NCI-H2196 (cell line): Measurements from ENCODE around the gene NUTF2.
"Not testable (repeated sequence)": the region's sequence is repeated elsewhere in the genome, so short reads cannot be mapped to it uniquely, and the experiment has no call there.

Experiments used
- DNase-seq: peaks from one replicate; lab custom pipeline; 2025; ENCODE audit not compliant: unreplicated experiment; lab: John Stamatoyannopoulos, UW

NUTF2 gene

GRCh38 chr16:67883146-67883871 is 36.6 kb downstream of the NUTF2 start:
- no peak for DNase-seq

- DNase-seq: peak; percentile 23
Observed at GRCh38 chr16:67883872-67884261, 37.1 kb downstream of the NUTF2 start.

- DNase-seq: peak; percentile 85
Observed at GRCh38 chr16:67884684-67885083, 38.0 kb downstream of the NUTF2 start, which contains the start of gene NRN1L. NRN1L (plus strand) TSS chr16:67884885; CDS start chr16:67884904, 19 bp downstream.

- DNase-seq: no peak
Observed at GRCh38 chr16:67885545-67885944, 38.8 kb downstream of the NUTF2 start.

- no peak for DNase-seq
Observed at GRCh38 chr16:67885976-67886375, 39.2 kb downstream of the NUTF2 start.

- no peak for DNase-seq
Observed at GRCh38 chr16:67886387-67886786, 39.7 kb downstream of the NUTF2 start.

GRCh38 chr16:67888331-67888730 is 41.6 kb downstream of the NUTF2 start:
- no peak for DNase-seq

GRCh38 chr16:67892375-67892774 is 45.6 kb downstream of the NUTF2 start:
- no peak for DNase-seq

GRCh38 chr16:67892899-67893742 is 46.4 kb downstream of the NUTF2 start, which contains the start of gene PSKH1:
PSKH1 (plus strand) TSS chr16:67893254; CDS start chr16:67908750, 15,496 bp downstream.
- peak; percentile 79 for DNase-seq

GRCh38 chr16:67893743-67894399 is 47.1 kb downstream of the NUTF2 start:
- no peak for DNase-seq

- no peak for DNase-seq
Observed at GRCh38 chr16:67897231-67897630, 50.5 kb downstream of the NUTF2 start.

- DNase-seq: no peak
Observed at GRCh38 chr16:67901734-67902133, 55.0 kb downstream of the NUTF2 start.

- DNase-seq: no peak
Observed at GRCh38 chr16:67902831-67903230, 56.1 kb downstream of the NUTF2 start.

- DNase-seq: no peak
Observed at GRCh38 chr16:67907397-67908180, 60.9 kb downstream of the NUTF2 start.

GRCh38 chr16:67909056-67909742 is 62.5 kb downstream of the NUTF2 start:
- no peak for DNase-seq

GRCh38 chr16:67910158-67910557 is 63.4 kb downstream of the NUTF2 start:
- peak; percentile 41 for DNase-seq

GRCh38 chr16:67914758-67915495 is 68.2 kb downstream of the NUTF2 start:
- DNase-seq: no peak

- not testable (repeated sequence) for DNase-seq
Observed at GRCh38 chr16:67915496-67915769, 68.7 kb downstream of the NUTF2 start.

GRCh38 chr16:67915831-67916723 is 69.3 kb downstream of the NUTF2 start:
- DNase-seq: peak; percentile 8
